ENCODE data around the gene RASA3.

The RASA3 gene

DNA sequence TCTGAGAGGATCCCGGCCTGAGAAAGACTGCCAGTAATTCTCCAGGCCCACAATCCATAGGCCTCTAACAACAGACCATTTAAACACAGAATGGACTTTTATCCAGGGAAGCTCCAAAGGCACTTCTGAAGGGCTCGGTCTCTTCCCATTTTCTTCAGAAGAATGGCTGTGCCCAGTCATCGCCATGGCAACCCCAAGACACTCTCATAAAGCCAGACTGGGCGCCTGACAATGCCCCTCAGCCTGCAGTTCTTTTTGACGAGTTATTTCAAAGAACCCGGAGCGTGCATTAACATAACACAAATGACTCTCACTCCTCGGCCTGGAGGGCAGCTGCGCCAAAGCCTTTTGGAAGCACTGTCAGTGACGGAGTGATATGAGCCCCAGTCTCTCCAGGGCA is 61.0 kb downstream of the RASA3 start:
- Mint-ChIP-seq H3K9me3 (peaks cover 4% of the 10 kb centered on the region), H3K27ac (peak overlapping the region; percentile 62), H3K27me3 (ENCODE audit: low read depth, poor library complexity) (peaks cover 11% of the 10 kb centered on the region), H3K4me3 (no peak overlapping the region), H3K4me1 (peaks cover 43% of the 10 kb centered on the region), H3K36me3 (ENCODE audit: low read depth) (peaks cover 22% of the 10 kb centered on the region)
- TF ChIP-seq, protein P1, sequence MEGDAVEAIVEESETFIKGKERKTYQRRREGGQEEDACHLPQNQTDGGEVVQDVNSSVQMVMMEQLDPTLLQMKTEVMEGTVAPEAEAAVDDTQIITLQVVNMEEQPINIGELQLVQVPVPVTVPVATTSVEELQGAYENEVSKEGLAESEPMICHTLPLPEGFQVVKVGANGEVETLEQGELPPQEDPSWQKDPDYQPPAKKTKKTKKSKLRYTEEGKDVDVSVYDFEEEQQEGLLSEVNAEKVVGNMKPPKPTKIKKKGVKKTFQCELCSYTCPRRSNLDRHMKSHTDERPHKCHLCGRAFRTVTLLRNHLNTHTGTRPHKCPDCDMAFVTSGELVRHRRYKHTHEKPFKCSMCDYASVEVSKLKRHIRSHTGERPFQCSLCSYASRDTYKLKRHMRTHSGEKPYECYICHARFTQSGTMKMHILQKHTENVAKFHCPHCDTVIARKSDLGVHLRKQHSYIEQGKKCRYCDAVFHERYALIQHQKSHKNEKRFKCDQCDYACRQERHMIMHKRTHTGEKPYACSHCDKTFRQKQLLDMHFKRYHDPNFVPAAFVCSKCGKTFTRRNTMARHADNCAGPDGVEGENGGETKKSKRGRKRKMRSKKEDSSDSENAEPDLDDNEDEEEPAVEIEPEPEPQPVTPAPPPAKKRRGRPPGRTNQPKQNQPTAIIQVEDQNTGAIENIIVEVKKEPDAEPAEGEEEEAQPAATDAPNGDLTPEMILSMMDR (IDR thresholded peaks at IDR 0.05) = no peak
- DNase-seq = no peak

DNA sequence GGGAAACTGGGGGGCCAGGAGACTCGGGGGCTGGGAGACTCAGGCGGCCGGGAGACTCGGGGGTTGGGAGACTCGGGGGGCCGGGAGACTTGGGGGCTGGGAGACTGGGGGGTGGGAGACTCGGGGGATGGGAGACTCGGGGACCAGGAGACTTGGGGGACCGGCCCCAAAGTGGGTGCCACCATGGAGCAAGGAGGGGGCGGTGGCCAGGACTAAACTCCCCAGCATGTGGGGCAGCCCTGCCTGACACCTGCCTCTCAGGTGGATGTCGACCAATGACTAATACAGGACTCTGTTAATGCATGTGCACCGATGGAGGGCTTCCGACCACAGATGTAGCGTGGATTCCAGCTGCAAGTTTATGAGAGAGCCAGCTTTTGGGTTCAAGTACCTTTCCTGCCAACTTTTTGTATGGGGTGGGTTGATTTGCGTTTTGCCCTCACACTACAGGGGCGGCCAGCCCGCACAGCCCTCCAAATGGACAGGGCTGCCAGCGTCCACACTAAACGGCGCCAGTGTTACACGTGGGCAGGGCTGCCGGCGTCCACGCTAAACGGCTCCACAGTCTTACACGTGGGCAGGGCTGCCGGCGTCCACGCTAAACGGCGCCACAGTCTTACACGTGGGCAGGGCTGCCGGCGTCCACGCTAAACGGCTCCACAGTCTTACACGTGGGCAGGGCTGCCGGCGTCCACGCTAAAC is 62.2 kb downstream of the RASA3 start:
- no peak for DNase-seq
- H3K4me1 Mint-ChIP-seq = peaks cover 48% of the 10 kb centered on the region
- TF ChIP-seq, protein P1 (IDR thresholded peaks at IDR 0.05) = no peak
- H3K9me3 Mint-ChIP-seq = peaks cover 4% of the 10 kb centered on the region
- no peak overlapping the region for H3K4me3 Mint-ChIP-seq
- no peak overlapping the region for H3K27ac Mint-ChIP-seq
- peaks cover 22% of the 10 kb centered on the region for H3K36me3 Mint-ChIP-seq (ENCODE audit: low read depth)
- H3K27me3 Mint-ChIP-seq (ENCODE audit: low read depth, poor library complexity) = peaks cover 8% of the 10 kb centered on the region

DNA sequence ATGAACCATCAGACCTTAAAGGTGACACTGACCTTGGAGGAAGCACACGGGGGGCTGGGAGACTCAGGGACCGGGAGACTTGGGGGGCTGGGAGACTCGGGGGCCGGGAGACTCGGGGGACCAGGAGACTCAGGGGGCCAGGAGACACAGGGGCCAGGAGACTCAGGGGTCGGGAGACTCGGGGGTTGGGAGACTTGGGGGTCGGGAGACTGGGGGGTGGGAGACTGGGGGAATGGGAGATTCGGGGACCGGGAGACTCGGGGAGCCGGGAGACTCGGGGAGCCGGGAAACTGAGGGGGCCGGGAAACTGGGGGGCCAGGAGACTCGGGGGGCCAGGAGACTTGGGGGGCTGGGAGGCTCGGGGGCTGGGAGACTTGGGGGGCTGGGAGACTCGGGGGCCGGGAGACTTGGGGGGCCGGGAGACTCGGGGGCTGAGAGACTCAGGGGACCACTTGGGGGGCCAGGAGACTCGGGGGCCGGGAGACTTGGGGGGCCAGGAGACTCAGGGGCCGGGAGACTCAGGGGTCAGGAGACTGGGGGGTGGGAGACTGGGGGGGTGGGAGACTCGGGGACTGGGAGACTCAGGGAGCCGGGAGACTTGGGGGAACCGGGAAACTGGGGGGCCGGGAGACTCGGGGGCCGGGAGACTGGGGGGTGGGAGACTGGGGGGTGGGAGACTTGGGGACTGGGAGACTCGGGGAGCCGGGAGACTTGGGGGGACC is 62.9 kb downstream of the RASA3 start:
- H3K4me1 Mint-ChIP-seq = peaks cover 55% of the 10 kb centered on the region
- peaks cover 22% of the 10 kb centered on the region for H3K36me3 Mint-ChIP-seq (ENCODE audit: low read depth)
- TF ChIP-seq, protein P1 (IDR thresholded peaks at IDR 0.05) = no peak
- no peak overlapping the region for H3K4me3 Mint-ChIP-seq
- H3K27me3 Mint-ChIP-seq (ENCODE audit: low read depth, poor library complexity) = peaks cover 8% of the 10 kb centered on the region
- DNase-seq = peak; percentile 0
- H3K27ac Mint-ChIP-seq = no peak overlapping the region
- H3K9me3 Mint-ChIP-seq = peaks cover 4% of the 10 kb centered on the region

DNA sequence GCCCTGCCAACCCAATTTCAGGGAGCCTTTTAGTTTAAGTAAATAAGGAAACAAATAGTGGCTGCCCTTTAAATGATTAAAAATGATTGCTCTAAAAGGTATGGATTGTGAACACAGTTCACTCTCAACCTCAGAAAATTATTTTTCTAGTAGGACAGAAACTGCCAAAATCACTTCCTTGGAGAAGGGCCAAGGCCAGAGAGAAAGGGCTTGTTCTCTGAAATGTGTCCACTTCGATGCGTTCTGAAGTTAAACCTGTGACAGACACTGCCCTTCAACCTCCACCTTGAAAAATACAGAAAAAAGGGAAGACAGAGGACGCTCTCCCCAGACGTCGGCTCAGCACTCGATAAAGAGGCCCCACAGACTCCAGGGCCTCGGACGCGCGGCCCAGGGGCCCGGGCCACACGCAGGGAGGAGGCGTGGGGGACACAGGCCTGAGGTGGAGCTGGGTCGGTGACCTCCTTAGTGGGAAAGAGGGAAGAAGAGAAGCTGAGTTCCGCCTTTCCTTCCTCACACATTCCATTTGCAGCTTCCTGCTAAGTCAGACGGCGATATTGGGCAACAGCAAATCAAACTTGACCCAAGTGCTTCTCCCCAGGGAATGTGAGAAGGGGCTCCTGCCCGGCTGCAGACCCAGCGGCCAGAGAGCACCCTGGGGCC is 63.6 kb downstream of the RASA3 start:
- Mint-ChIP-seq H3K27ac (peak overlapping the region; percentile 95), H3K4me3 (peak overlapping the region; percentile 10), H3K27me3 (ENCODE audit: low read depth, poor library complexity) (peaks cover 8% of the 10 kb centered on the region), H3K9me3 (peaks cover 4% of the 10 kb centered on the region), H3K4me1 (peaks cover 62% of the 10 kb centered on the region), H3K36me3 (ENCODE audit: low read depth) (peaks cover 16% of the 10 kb centered on the region)
- peak; percentile 11 for DNase-seq
- TF ChIP-seq, protein P1 (IDR thresholded peaks at IDR 0.05) = no peak

DNA sequence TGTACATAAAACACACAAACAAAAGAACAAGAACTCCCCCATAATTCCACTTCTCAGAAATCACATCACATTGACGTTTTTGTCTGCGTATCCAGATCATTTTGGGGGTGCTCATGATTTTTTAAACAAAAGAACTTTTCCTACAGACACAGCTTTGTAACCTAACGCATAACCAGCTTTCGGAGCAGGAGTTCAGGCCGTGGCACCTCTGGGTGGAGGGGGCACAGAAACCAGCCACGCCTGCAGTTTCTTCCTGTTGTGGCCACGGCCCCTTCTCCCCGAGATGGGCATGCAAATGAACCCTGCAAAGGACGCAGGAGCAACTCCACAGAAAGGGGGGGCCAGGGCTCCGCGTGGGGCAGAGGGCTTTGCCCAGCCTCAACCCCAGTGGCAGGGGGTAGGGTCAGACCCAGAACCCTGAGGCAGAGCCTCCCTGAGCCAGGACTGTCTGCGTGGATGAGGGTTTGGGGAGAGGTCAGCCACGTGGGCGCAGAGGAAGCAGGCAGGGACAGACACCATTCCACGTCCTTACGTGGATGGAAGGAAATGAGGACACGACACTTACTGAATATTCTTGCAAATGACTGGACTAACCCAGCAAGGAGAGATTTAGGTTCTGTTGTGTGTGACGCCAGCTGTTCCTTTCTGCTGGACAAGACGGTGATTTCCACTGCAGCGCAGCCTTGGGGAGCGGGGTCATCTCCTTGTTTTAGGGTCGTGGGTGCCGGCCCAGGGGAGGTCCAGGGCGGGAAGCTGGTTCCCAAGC is 64.4 kb downstream of the RASA3 start:
- Mint-ChIP-seq H3K4me3 (no peak overlapping the region), H3K4me1 (peaks cover 68% of the 10 kb centered on the region), H3K36me3 (ENCODE audit: low read depth) (peaks cover 10% of the 10 kb centered on the region), H3K27ac (peak overlapping the region; percentile 95), H3K27me3 (ENCODE audit: low read depth, poor library complexity) (peaks cover 8% of the 10 kb centered on the region), H3K9me3 (peaks cover 4% of the 10 kb centered on the region)
- DNase-seq = no peak
- TF ChIP-seq, protein P1 (IDR thresholded peaks at IDR 0.05) = no peak
